ENCODE results near the gene SMOC1. TPM values are rescaled to one million over a fixed set of nuclear protein-coding genes. Genes with fewer than 3 reads are reported as not detected.

SMOC1 gene
- total RNA-seq, 1 experiment from 2014 or later: not detected

- Histone ChIP-seq H3F3A (ENCODE audit: low read length, unreplicated experiment) (no peaks in the 10 kb centered on the region), H3K9me2 (replicated peaks; ENCODE audit: low read length) (no peaks in the 10 kb centered on the region), H3K9me3 (ENCODE audit: low read length) (no peaks in the 10 kb centered on the region), H3K36me3 (ENCODE audit: low read depth, low read length) (no peaks in the 10 kb centered on the region), H3K79me2 (ENCODE audit: low read length) (no peaks in the 10 kb centered on the region), H3K4me3 (ENCODE audit: low read length) (no peak overlapping the region), H3K9ac (ENCODE audit: low read length) (no peak overlapping the region), H2AFZ (ENCODE audit: low read length) (no peak overlapping the region), H3K4me2 (ENCODE audit: low read length) (no peak overlapping the region), H4K20me1 (ENCODE audit: low read length) (no peaks in the 10 kb centered on the region), H3K27ac (ENCODE audit: low read length) (no peak overlapping the region), H3K27me3 (ENCODE audit: low read length) (peaks cover 22% of the 10 kb centered on the region), H3K4me1 (ENCODE audit: insufficient read depth, low read length) (peaks cover 7% of the 10 kb centered on the region; the same call in 1 of the 2 replicates)
- ATAC-seq: no peak
- intact Hi-C loops (cut with micrococcal nuclease): no loop called here
- DNase-seq: peak; percentile 40
- no TSS peak for BruUV-seq (replicated peaks)
- ChIA-PET CTCF (no interaction called here), POLR2A (ENCODE audit: unreplicated experiment) (interaction anchor here (0.6 kb wide), 1 partner anchor 745 kb away, joined by 3 read pairs; no protein-coding TSS in a partner anchor)
- TF ChIP-seq EZH2phosphoT487 (IDR thresholded peaks at IDR 0.05; ENCODE audit: borderline replicate concordance, low read length): no peak
- TF ChIP-seq EZH2 (IDR thresholded peaks at IDR 0.05; ENCODE audit: low read length, unreplicated experiment): no peak
- TF ChIP-seq, protein P1, sequence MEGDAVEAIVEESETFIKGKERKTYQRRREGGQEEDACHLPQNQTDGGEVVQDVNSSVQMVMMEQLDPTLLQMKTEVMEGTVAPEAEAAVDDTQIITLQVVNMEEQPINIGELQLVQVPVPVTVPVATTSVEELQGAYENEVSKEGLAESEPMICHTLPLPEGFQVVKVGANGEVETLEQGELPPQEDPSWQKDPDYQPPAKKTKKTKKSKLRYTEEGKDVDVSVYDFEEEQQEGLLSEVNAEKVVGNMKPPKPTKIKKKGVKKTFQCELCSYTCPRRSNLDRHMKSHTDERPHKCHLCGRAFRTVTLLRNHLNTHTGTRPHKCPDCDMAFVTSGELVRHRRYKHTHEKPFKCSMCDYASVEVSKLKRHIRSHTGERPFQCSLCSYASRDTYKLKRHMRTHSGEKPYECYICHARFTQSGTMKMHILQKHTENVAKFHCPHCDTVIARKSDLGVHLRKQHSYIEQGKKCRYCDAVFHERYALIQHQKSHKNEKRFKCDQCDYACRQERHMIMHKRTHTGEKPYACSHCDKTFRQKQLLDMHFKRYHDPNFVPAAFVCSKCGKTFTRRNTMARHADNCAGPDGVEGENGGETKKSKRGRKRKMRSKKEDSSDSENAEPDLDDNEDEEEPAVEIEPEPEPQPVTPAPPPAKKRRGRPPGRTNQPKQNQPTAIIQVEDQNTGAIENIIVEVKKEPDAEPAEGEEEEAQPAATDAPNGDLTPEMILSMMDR (conservative IDR thresholded peaks at IDR 0.05; ENCODE audit: low read depth, low read length): no peak
Measured at GRCh38 chr14:70052990-70053389, 173.8 kb downstream of the SMOC1 start.

GRCh38 chr14:70057519-70058136 is 178.4 kb downstream of the SMOC1 start:
- peaks cover 10% of the 10 kb centered on the region for H3K4me1 ChIP-seq (ENCODE audit: insufficient read depth, low read length)
- H3K4me2 ChIP-seq (ENCODE audit: low read length): no peak overlapping the region
- intact Hi-C loops (cut with micrococcal nuclease): no loop called here
- peaks cover 40% of the 10 kb centered on the region for H3K27me3 ChIP-seq (ENCODE audit: low read length)
- H2AFZ ChIP-seq (ENCODE audit: low read length): no peak overlapping the region
- H3K79me2 ChIP-seq (ENCODE audit: low read length): no peaks in the 10 kb centered on the region
- CTCF ChIA-PET: no interaction called here
- no peaks in the 10 kb centered on the region for H3K36me3 ChIP-seq (ENCODE audit: low read depth, low read length)
- no peaks in the 10 kb centered on the region for H3F3A ChIP-seq (ENCODE audit: low read length, unreplicated experiment)
- H3K9me2 ChIP-seq (replicated peaks; ENCODE audit: low read length): no peaks in the 10 kb centered on the region
- ATAC-seq (no peak), DNase-seq (no peak)
- H3K4me3 ChIP-seq (ENCODE audit: low read length): no peak overlapping the region
- no peak for TF ChIP-seq EZH2 (IDR thresholded peaks at IDR 0.05; ENCODE audit: low read length, unreplicated experiment)
- no peak for TF ChIP-seq EZH2phosphoT487 (IDR thresholded peaks at IDR 0.05; ENCODE audit: borderline replicate concordance, low read length)
- TF ChIP-seq, protein P1 (conservative IDR thresholded peaks at IDR 0.05; ENCODE audit: low read depth, low read length): no peak
- H3K9me3 ChIP-seq (ENCODE audit: low read length): no peaks in the 10 kb centered on the region
- H4K20me1 ChIP-seq (ENCODE audit: low read length): no peaks in the 10 kb centered on the region
- BruUV-seq (replicated peaks): no TSS peak
- H3K27ac ChIP-seq (ENCODE audit: low read length): no peak overlapping the region
- H3K9ac ChIP-seq (ENCODE audit: low read length): no peak overlapping the region
- POLR2A ChIA-PET (ENCODE audit: unreplicated experiment): no interaction called here

DNA sequence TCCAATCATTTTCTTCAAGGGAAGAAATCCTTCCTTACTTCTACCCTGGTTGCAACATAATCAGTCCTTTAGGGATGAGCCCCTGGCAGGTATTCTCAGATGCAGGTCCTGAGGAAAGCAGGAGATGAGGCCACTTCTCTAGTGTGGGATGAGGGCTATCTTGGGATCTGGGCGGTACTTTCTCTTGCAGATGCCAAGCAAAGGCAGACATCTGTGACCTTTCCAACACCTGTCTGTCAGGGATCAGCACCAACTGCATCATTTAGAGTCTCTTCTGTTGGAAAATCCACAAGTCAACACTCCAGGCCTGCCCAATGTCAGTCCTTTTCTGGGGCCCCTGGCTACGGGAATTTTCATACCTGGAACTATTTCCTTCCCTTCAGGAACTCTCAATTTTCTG is 180.3 kb downstream of the SMOC1 start:
- ATAC-seq (no peak), DNase-seq (no peak)
- Histone ChIP-seq H3K4me1 (ENCODE audit: insufficient read depth, low read length) (peaks cover 10% of the 10 kb centered on the region), H4K20me1 (ENCODE audit: low read length) (no peaks in the 10 kb centered on the region), H3K9me3 (ENCODE audit: low read length) (no peaks in the 10 kb centered on the region), H2AFZ (ENCODE audit: low read length) (no peak overlapping the region), H3K27ac (ENCODE audit: low read length) (no peak overlapping the region), H3K27me3 (ENCODE audit: low read length) (peaks cover 52% of the 10 kb centered on the region), H3K79me2 (ENCODE audit: low read length) (no peaks in the 10 kb centered on the region), H3F3A (ENCODE audit: low read length, unreplicated experiment) (no peaks in the 10 kb centered on the region), H3K9me2 (replicated peaks; ENCODE audit: low read length) (no peaks in the 10 kb centered on the region), H3K4me3 (ENCODE audit: low read length) (no peak overlapping the region), H3K9ac (ENCODE audit: low read length) (no peak overlapping the region), H3K36me3 (ENCODE audit: low read depth, low read length) (no peaks in the 10 kb centered on the region), H3K4me2 (ENCODE audit: low read length) (no peak overlapping the region)
- no TSS peak for BruUV-seq (replicated peaks)
- POLR2A ChIA-PET (ENCODE audit: unreplicated experiment): no interaction called here
- intact Hi-C loops (cut with micrococcal nuclease): no loop called here
- no peak for TF ChIP-seq EZH2phosphoT487 (IDR thresholded peaks at IDR 0.05; ENCODE audit: borderline replicate concordance, low read length)
- TF ChIP-seq EZH2 (IDR thresholded peaks at IDR 0.05; ENCODE audit: low read length, unreplicated experiment): no peak
- TF ChIP-seq, protein P1 (conservative IDR thresholded peaks at IDR 0.05; ENCODE audit: low read depth, low read length): no peak
- CTCF ChIA-PET: no interaction called here

All from PC-3 (cell line).